HL-60 (cell line): ENCODE data around the gene MAP4K5.

ENCODE experiments used
- DNase-seq, 2 experiments: peaks; one replicate each; pipeline ENCODE4 v3.0.0-alpha.2; 2010 to 2020; ENCODE audit warnings: low read depth in 1 of 2, low spot score in 1 of 2
- H3K27ac ChIP-seq: fragments of 250-450 bp; sonication (Bioruptor Pico); replicated peaks from 2 replicates; pipeline ENCODE4 v1.5.1; 2020; ENCODE audit warnings: mild to moderate bottlenecking, moderate library complexity
- H3K27me3 ChIP-seq: fragments of 250-450 bp; sonication (Bioruptor Pico); 2 replicates; pipeline ENCODE4 v1.5.1; 2021; ENCODE audit warnings: mild to moderate bottlenecking, moderate library complexity; ENCODE audit not compliant: insufficient read depth, poor library complexity, severe bottlenecking
- H3K4me3 ChIP-seq: replicated peaks from 2 replicates; pipeline ENCODE4 v1.5.1; 2011; ENCODE audit warnings: mild to moderate bottlenecking, control low read depth, low read length; ENCODE audit not compliant: insufficient read depth
- CTCF ChIP-seq: IDR thresholded peaks from one replicate; pipeline ENCODE4 v1.5.1; 2011; ENCODE audit warnings: low read length, control low read depth, inconsistent platforms; ENCODE audit not compliant: insufficient read depth
- GABPA ChIP-seq: IDR thresholded peaks from 2 replicates; pipeline ENCODE4 v1.6.1; 2012; ENCODE audit warnings: low read depth
- POLR2AphosphoS5 ChIP-seq: IDR thresholded peaks from 2 replicates; pipeline ENCODE4 v1.6.1; 2012; ENCODE audit warnings: low read depth
- REST ChIP-seq: IDR thresholded peaks from 2 replicates; pipeline ENCODE4 v1.6.1; 2012; ENCODE audit warnings: low read depth; ENCODE audit not compliant: insufficient replicate concordance
- SPI1 ChIP-seq: IDR thresholded peaks from 2 replicates; pipeline ENCODE4 v1.6.1; 2012; ENCODE audit warnings: low read depth, mild to moderate bottlenecking, borderline replicate concordance

The MAP4K5 gene

GRCh38 chr14:50379563-50379962, 152.8 kb downstream of the MAP4K5 start:
- no peaks in the 10 kb centered on the region for H3K27me3 ChIP-seq
- TF ChIP-seq SPI1, result no peak
- no peak for TF ChIP-seq GABPA
- TF ChIP-seq CTCF, result no peak
- no peak for DNase-seq
- no peak overlapping the region for H3K27ac ChIP-seq
- no peak overlapping the region for H3K4me3 ChIP-seq

GRCh38 chr14:50377550-50378085, 154.8 kb downstream of the MAP4K5 start:
- H3K27me3 ChIP-seq, result no peaks in the 10 kb centered on the region
- H3K4me3 ChIP-seq, result no peak overlapping the region
- no peak for DNase-seq
- no peak for TF ChIP-seq SPI1
- no peak overlapping the region for H3K27ac ChIP-seq

- Histone ChIP-seq H3K27ac (no peak overlapping the region), H3K27me3 (no peaks in the 10 kb centered on the region), H3K4me3 (no peak overlapping the region)
- TF ChIP-seq CTCF (no peak), SPI1 (no peak), GABPA (no peak), POLR2AphosphoS5 (no peak), REST (no peak)
- no peak for DNase-seq
Measured at GRCh38 chr14:50375760-50376159, 156.6 kb downstream of the MAP4K5 start.

GRCh38 chr14:50373959-50374358, 158.4 kb downstream of the MAP4K5 start:
- no peak for DNase-seq
- H3K27ac ChIP-seq, result no peak overlapping the region
- H3K27me3 ChIP-seq, result no peaks in the 10 kb centered on the region
- H3K4me3 ChIP-seq, result no peak overlapping the region
- no peak for TF ChIP-seq GABPA
- no peak for TF ChIP-seq REST
- TF ChIP-seq SPI1, result no peak
- TF ChIP-seq CTCF, result no peak
- no peak for TF ChIP-seq POLR2AphosphoS5
